Measurements from ENCODE around the gene MSTO1.
"Not testable (repeated sequence)": the region's sequence is repeated elsewhere in the genome, so short reads cannot be mapped to it uniquely, and the experiment has no call there.

Gene MSTO1

DNA sequence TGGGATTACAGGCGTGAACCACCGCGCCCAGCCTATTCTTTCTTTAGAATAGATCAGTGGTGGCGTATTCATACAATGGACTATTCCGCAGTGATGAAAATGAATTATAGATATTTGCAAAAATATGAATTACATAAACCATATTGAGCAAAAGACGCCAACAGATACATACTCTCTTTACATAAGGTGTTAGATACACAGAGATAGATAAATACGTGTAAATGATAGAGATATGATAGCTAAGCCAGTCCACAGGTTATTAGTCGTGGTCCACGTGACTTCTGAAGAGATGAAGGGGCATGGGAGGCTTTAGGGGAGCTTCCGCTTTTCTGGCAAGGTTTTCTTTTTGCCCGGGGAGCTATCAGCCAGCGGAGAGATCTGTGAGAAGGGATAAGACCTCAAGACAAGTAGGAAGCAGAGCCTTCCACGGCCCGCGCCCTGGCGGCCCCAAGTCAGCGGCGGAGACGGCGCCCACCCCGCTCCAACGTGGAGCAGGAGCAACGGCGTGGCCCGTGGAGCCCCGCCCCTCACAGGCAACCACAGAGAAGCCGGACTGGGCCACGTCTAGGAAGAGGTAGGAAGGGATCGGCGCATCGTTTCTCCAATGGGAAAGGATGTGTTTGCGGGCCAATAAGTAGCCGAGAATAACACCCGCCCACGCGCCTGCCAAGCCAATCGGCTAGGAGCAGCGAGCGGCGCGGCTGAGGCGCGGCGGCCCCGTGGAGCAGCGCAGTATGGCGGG is at the start of gene MSTO1:
TSS of gene MSTO1 (plus strand) at position 704 of the 742 bp plus-strand sequence. CDS start at position 735, 31 bp downstream.
- peak; percentile 96 for DNase-seq

DNA sequence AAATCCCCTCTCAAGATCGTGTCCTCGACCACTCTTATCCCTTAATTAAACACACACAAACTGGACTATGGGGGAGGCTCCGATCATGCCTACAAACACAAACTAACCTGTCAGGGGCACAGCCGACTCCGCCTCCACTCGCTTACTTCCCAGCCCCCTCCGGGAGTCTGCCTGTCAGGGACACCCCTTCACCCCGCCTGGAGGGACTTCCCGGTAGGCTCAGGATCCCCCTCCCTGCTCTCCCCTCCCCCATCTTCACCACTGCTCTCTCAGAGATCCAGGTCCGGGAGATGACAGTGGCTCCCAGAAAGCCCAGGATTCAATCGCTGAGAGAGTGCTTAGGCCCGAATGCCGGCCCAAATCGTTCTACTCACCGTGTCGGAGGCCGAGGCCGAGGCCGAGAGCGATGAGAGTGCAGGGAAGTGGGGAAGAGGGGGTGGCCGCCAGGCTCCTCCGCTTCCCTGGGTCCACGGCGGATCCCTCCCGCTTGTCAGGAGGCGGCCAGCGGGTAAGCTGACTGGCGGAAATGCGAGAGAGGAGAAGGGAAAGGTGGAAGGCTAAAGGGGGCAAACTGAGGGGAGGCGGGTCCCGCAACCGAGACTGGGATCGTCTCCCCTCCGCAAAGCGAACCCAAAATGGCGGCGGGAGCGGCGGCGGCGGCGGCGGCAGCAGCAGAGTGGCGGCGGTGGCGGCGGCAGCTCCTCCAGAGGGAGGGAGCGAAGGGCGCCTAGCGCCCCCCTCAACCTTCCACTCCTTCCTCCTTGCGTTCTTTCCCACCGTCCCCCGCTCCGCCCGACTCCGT is 48.0 kb upstream of the MSTO1 start:
- DNase-seq: not testable (repeated sequence)

DNA sequence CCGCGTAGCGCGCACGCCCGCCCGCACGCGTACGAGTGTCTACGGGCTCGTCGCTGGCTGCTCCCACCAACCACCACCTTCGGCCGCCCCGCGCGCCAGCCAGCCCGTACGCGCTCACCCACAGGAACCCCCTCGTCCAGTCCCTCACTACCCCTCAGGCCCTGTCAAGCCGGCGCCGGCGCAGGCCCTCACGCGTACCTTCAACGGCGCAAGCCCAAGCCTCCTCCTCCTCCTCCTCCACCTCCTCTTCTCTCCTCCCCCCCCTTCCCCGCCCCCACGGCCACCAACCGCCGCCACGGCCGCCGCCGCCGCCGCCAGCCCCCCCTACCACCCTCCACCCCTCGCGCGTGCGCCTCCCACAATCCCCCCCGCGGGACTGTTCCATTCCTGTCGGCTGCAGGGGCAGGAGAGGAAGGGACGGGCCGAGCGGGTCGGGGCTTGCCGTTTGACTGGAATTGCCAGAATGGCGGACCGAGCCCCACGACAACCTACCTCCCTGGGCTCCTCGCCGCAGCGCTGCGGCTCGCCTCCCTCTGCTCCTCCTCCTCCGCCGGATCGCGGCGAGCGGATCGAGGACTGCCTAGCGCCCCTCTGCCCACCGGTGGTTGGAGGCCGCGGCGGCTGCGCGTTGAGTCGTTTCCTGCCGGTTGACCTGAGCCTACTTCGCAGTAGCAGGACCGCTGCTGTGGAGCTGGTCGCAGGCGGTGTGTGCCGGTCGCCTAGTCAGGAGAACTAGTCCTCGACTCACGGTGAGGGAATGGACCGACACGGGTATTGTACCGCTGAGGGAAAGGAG is 47.2 kb upstream of the MSTO1 start, which contains the start of gene ASH1L:
TSS of gene ASH1L (minus strand) at position 223 of the 796 bp plus-strand sequence. CDS start 41,284 bp downstream, outside the sequence.
- DNase-seq: peak; percentile 93

DNA sequence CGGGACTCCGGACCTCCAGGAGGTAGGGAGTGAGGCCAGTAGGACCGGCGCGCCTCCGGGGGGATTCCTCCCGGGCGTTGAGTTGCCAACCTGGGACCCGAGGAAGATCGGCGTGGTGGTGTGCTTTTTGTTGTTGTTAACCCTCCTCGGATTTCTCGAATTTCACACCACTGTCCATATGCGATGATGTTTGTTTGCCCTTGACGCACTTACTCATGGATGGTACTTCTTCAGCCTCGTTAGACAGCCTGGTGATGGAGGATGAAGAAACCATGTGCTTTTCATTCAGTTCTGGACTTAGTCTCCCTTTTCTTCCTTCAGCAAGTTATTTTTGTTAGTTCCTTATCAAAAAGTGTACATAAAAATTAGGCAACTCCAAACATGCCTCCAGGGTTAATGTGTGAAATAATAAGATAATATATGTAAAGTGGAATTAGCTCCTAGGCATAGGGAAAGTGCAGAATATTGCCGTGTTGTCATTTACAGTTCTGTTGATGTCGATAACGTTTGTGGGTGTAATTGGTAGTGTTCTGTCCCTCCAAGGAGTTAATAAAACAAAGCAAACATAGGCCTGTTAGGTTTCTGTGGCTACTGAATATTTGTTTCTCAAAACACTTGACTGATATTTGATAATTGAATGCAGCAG is 46.5 kb upstream of the MSTO1 start:
- DNase-seq: not testable (repeated sequence)

DNA sequence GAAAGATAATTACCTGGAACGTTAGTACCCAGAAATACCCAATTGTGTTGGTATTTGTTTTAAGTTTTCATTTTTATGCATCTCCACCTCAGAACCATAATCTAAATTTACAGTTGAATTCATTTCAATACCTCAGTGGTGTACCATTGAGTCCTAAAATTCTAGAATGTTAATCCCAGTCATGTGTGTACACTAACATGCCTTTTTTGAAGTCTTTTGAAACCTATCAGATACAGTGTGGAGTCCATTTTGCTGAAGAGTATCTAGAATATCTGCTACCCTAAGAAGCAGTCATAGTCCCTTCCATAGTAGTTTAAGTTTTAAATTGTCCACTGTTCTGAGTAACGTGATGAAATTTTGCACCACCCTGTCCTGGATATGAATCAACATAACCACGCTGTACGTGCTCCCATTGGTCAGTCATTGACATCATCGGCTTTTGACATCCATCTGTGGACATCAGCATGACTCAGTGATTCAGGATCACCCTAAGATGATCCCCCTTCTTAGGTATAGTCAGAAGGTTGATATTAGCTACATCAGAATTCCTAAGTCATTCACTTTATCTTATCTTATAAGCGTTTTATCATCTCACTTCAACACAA is 39.9 kb upstream of the MSTO1 start:
- DNase-seq: no peak

DNA sequence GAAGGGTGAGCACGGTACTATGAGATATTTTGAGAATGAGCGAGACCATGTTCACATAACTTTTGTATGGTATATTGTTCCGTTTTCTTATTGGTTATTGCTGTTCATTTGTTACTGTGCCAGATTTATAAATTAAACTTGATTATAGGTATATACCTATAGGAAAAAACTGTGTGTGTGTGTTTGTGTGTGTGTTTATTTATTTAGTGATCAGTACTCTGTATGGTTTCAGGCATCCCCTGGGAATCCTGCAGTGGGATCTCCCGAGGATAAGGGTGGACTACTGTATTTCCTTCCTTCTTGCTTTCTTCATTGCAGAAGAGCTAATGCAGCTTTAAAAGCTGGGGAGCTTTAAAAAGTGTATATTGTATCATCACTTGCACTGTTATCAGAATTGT is 39.4 kb upstream of the MSTO1 start:
- DNase-seq: no peak

DNA sequence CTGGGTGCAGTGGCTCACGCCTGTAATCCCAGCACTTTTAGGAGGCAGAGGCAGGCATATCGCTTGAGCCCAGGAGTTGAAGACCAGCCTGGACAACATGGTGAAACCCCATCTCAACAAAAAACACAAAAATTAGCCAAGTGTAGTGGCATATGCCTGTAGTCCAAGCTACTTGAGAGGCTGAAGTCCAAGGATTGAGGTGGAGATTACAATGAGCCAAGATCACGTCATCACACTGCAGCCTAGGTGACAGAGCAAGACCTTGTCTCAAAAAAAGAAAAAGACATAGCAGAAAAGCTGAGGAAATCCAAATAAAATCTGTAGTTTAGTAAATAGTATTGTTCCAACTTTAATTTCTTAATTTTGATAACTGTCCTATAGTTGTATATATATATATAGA is 35.9 kb upstream of the MSTO1 start:
- DNase-seq: no peak

DNA sequence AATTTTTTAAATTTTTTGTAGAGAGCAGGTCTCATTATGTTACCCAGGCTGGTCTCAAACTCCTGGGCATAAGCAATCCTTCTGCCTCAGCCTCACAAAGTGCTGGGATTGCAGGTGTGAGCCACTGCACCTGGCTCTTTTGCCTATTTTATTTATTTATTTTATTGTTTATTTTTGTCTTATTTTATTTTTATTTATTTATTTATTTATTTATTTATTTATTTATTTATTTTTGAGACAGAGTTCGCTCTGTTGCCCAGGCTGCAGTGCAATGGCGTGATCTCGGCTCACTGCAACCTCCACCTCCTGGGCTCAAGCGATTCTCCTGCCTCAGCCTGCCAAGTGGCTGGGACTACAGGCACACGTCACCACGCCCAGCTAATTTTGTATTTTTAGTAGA is 34.4 kb upstream of the MSTO1 start:
- not testable (repeated sequence) for DNase-seq

DNA sequence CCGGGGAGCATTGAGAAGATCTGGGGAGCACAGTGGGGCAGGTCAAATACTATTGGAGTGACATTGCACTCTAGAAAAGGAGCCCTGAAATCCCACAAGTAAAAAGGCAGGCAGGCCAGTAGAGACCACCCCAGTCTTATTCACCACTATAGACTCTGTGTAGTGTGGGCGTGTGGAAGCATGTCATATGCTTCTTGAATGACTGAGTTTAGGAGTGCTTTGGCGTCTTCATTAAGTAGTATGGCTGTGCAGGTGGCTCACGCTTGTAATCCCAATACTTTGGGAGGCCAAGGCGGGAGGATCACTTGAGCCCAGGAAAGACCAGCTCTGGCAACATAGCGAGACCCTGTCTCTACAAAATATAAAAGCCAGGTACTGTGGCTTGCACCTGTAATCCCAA is 26.2 kb upstream of the MSTO1 start:
- DNase-seq: not testable (repeated sequence)

DNA sequence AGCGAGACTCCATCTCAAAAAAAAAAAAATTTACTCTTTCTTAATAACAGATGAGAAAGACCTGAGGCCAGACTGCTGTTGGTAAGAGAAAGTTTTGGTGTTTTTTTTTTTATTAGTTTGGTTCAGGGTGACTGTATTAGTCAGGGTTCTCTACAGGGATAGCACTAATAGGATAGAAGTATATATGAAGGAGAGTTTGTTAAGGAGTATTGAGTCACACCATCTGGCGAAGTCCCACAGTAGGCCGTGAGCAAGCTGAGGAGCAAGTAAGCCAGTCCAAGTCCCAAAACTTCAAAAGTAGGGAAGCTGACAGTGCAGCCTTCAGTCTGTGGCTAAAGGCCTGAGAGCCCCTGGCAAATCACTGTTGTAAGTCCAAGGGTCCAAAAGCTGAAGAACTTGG is 20.7 kb upstream of the MSTO1 start:
- DNase-seq: not testable (repeated sequence)

DNA sequence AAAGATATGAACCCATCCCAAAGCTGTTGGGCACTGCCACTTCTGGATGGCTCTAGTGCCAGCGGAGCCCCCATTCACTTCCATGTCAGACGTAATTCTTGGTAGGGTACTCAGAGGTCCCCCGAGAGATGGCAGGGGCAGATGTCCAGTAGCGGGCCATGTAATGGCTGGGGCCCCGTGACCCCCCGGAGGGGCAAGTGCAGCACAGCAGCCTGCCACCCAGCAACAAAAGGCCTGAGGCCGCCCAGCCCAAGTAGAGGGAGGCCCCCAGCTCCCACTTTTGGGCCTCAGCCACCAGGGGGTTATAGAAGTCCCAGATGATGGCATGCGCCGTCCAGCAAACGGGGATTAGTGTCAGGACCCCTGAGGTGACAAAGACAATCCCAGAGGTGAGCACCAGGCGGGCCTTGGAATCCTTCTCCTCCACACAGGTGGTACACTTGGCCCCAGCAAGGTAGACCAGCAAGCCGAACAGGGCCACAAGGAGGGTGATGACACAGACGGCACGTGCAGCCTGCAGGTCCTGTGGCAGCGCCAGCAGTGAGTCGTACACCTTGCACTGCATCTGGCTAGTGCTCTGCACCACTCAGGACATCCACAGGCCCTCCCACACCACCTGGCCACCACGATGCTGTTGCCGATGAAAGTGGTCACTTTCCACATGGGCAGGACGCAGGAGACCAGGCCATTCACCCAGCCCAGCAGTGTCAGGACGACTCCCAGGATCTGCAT is 19.3 kb upstream of the MSTO1 start:
- not testable (repeated sequence) for DNase-seq

DNA sequence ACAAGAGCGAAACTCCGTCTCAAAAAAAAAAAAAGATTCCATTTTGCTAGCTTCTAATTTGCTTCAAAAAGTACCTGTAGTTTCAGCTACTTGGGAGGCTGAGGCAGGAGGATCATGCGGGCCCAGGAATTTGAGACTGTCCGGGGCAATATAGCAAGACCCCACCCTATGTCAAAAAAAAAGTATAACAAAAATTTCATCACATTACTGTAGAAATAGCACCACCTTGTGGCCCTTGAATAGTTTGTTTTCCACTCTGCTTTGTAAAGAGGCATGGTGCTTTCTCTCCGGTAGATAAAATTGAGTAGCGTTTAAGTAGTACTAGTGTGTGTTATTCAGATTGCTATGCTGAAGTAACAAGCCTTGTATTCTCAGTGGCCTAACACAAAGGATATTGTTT is 18.2 kb upstream of the MSTO1 start:
- DNase-seq: peak; percentile 17

DNA sequence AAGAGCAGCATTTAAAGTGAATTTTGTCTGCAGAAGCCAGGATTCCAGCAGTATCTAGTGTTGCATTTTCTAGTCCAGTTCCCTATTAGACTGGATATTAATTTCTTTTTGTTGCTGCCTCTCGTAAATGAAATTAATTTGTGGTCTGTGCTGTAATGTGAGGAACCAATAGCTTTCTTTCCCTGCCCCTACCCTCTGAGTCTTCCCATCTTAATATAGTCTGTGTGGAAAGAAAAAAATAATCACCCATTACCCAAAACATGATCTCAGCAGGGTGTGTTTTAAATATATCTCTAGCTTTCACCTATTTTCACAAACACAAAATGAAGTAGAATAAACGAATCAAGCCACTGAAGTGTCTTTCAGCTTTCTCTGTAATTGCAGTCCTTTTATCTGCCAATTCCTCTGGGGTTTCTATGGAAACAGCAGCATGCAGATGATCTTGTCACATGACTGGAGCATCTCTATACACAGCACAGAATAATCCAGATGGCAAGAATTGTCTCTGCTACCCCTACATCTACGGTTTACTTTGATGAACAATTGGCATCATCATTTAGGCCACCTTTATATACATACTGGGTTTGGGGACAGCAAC is 14.0 kb upstream of the MSTO1 start:
- DNase-seq: not testable (repeated sequence)

DNA sequence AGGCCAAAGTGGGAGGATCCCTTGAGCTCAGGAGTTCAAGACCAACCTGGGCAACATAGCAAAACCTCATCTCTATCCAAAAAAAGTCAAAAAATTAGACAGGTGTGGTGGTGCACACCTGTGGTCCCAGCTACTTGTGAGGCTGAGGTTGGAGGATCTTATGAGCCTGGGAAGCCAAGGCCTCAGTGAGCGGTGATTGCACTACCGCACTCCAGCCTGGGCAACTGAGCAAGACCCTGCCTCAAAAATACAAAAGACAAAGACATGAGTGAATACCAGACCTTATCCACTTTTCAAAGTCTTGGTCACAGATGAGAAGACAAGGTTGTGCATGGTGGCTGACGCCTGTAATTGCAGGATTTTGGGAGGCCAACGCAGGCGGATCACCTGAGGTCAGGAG is 13.2 kb upstream of the MSTO1 start:
- no peak for DNase-seq

DNA sequence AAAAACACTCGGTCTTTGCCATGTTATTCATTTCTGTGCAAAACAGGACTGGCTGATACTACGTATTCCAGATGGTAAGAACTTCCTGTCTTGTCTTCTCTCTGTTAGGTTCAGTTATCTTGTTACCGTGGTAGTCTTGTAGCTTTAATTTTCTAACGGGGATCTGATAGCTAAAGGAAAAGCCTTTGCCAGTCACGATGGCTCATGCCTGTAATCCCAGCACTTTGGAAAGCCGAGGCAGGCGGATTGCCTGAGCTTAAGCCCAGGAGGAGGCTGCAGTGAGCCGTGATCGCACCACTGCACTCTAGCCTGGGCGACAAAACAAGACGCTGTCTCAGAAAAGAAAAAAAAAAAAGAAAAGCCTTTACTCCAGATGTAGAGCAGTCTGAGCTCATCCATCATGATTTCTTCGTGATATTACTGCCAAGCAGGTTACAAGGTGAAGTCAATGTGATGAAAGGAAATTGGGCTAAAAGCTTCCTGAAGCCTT is 11.1 kb upstream of the MSTO1 start:
- DNase-seq: no peak

DNA sequence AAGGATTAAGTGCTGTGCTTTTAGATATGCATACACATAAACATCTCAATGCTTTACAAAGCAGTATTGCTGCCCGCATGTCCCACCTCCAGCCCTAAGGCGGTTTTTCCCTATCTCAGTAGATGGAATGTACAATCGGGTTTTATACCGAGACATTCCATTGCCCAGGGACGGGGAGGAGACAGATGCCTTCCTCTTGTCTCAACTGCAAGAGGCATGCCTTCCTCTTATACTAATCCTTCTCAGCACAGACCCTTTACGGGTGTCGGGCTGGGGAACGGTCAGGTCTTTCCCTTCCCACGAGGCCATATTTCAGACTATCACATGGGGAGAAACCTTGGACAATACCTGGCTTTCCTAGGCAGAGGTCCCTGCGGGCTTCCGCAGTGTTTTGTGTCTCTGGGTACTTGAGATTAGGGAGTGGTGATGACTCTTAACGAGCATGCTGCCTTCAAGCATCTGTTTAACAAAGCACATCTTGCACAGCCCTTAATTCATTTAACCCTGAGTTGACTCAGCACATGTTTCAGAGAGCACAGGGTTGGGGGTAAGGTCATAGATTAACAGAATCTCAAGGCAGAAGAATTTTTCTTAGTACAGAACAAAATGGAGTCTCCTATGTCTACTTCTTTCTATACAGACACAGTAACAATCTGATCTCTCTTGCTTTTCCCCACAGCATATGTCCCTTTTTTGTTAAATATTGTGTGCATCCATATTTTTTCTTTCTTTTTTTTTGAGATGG is 10.0 kb upstream of the MSTO1 start:
- DNase-seq: not testable (repeated sequence)

DNA sequence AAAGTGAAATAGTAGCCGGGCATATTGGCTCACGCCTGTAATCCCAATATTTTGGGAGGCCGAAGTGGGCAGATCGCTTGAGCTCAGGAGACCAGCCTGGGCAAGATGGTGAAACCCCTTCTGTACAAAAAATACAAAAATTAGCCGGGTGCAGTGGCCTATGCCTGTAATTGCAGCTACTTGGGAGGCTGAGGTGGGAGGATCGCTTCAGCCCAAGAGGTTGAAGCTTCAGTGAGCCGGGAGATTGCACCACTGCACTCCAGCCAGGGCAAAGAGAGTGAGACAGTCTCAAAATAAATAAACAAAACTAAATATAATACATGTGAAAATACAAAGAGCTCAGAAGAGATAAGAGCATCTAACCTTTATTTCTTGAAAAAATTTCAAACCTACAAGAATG is 2.3 kb upstream of the MSTO1 start:
- DNase-seq: no peak

DNA sequence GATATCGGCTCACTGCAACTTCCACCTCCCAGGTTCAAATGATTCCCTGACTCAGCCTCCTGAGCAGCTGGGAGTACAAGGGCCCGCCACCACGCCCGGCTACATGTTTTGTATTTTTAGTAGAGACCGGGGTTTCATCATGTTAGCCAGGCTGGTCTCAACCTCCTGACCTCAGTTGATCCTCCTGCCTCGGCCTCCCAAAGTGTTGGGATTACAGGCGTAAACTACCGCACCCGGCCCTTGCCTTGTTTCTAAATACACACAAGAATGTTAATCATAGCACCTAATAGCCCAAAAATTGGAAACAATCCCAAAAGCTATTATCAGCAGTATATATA is 1.2 kb upstream of the MSTO1 start:
- no peak for DNase-seq

DNA sequence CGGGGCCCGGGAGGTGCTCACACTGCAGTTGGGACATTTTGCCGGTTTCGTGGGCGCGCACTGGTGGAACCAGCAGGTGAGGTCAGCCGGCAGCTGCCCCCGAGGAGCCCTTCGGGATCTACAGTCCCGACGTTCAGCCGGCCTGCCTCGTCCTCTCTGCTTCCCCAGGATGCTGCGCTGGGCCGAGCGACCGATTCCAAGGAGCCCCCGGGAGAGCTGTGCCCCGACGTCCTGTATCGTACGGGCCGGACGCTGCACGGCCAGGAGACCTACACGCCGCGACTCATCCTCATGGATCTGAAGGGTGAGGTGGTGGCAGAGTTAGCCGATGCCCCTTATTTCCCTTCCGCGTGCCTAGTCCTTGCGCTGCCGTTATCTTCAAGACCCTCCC is 234 bp downstream of the MSTO1 start:
- not testable (repeated sequence) for DNase-seq

DNA sequence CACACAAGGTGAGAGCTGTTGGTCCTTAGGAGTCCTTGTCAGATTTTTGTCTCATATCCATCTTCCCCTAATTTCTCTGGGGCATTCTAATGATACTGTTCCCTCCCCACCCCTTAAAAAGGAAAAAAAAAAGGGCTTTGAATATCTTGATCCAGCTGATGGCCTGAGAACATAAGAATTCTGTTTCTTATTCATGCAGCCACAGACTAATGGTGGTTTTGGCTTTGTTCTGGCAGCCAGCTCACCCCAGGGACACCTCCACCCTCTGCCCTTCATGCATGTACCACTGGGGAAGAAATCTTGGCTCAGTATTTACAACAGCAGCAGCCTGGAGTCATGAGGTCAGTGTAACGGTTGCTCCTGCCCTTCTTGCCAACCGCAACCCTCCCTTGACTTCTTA is 3.2 kb downstream of the MSTO1 start:
- not testable (repeated sequence) for DNase-seq

Data from NCI-H510A (cell line).